Gastroesophageal sphincter (tissue), 4 donors: Measurements from ENCODE around the gene ASIC4. TPM values are rescaled to one million over a fixed set of nuclear protein-coding genes. Genes with fewer than 3 reads are reported as not detected.

ENCODE experiments used
- ATAC-seq: fragments of 150-250 bp; one replicate; pipeline ENCODE4 v1.9.1; 2016; ENCODE audit warnings: mild to moderate bottlenecking, moderate library complexity
- H3K27ac ChIP-seq, 4 donors: fragments of 200-600 bp; sonication (generic) in 3 of 4; 1 replicate in 3 of 4; 2 replicates in 1 of 4; pipeline ENCODE4 v1.5.1; 2016 to 2019
- H3K27me3 ChIP-seq: fragments of 200-600 bp; sonication (generic); one replicate; pipeline ENCODE4 v1.5.1; 2019
- H3K36me3 ChIP-seq, 2 donors: fragments of 200-600 bp; sonication (generic); one replicate each; pipeline ENCODE4 v1.5.1; 2019; ENCODE audit warnings: control low read depth in 1 of 2
- H3K4me1 ChIP-seq, 3 donors: fragments of 200-600 bp; sonication (generic); 1 replicate in 2 of 3; 2 replicates in 1 of 3; pipeline ENCODE4 v1.5.1; 2016 to 2019; ENCODE audit warnings: control low read depth in 2 of 3
- H3K4me3 ChIP-seq, 2 donors: fragments of 200-600 bp; sonication (generic); one replicate each; pipeline ENCODE4 v1.5.1; 2019; ENCODE audit warnings: mild to moderate bottlenecking in 1 of 2, moderate library complexity in 1 of 2
- H3K9me3 ChIP-seq, 3 donors: fragments of 200-600 bp; sonication (generic); one replicate each; pipeline ENCODE4 v1.5.1; 2017 to 2019; ENCODE audit warnings: control low read depth in 2 of 3
- EP300 ChIP-seq: sonication (generic); formaldehyde crosslinking; IDR thresholded peaks from one replicate; pipeline ENCODE4 v1.6.1; 2017; ENCODE audit warnings: antibody characterized with exemption, mild to moderate bottlenecking
- POLR2A ChIP-seq, 2 donors: fragments of 450-650 bp; IDR thresholded peaks; one replicate each; pipeline ENCODE4 v1.6.1; 2017; ENCODE audit warnings: antibody characterized with exemption in 2 of 2, mild to moderate bottlenecking in 2 of 2, moderate library complexity in 1 of 2
- POLR2AphosphoS5 ChIP-seq: sonication (generic); formaldehyde crosslinking; IDR thresholded peaks from one replicate; pipeline ENCODE4 v1.6.1; 2017; ENCODE audit warnings: antibody characterized with exemption
- WGBS, 2 donors: methylation state at CpG; one replicate each; pipeline ENCODE4 v1.1.5; 2018; ENCODE audit warnings: low coverage in 1 of 2; 5-methylcytosine and 5-hydroxymethylcytosine counted together
- total RNA-seq, 4 donors: library from RNA; depleted of rRNA; stranded (reverse); fragments of >200 nt; gene quantifications; one replicate each; pipeline ENCODE4 v1.1.0, GENCODE V29; 2016
- TF ChIP-seq, protein P1 (sequence below), 4 experiments: fragments of 200-600 bp in 2 of 4; fragments of 450-650 bp in 2 of 4; sonication (generic) in 1 of 4; IDR thresholded peaks; one replicate each; pipeline ENCODE4 v1.5.1; 2017 to 2019; ENCODE audit warnings: antibody characterized with exemption in 4 of 4, mild to moderate bottlenecking in 2 of 4, moderate library complexity in 2 of 4

ASIC4 gene
- total RNA-seq, 4 donors from 2014 or later, result 0.16 TPM; not detected in 3

DNA sequence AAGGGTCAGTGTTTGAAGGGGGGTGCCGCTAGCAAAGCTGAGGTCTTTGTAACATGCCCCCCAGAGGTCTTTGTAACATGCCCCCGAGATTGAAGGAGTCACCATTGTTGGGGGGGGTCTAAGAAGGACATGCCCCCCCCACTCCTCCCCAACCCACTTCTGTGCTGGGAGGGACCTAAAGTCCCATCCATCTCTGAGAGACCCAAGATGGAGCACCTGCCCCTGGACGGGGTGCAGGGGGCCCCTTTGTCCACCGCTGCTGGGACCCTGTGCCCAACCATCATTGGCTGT, 5.9 kb upstream of the ASIC4 start:
- Histone ChIP-seq H3K4me3 (no peak overlapping the region), H3K27ac (no peak overlapping the region), H3K27me3 (peaks cover 34% of the 10 kb centered on the region), H3K36me3 (peaks cover 0 to 42% of the 10 kb centered on the region in 2 donors), H3K4me1 (peaks cover 0 to 30% (median 16%) of the 10 kb centered on the region in 3 donors), H3K9me3 (no peaks in the 10 kb centered on the region)
- 60 to 65% methylated on average over 2 to 3 of the region's 4 CpGs for WGBS, 2 donors
- TF ChIP-seq, protein P1, sequence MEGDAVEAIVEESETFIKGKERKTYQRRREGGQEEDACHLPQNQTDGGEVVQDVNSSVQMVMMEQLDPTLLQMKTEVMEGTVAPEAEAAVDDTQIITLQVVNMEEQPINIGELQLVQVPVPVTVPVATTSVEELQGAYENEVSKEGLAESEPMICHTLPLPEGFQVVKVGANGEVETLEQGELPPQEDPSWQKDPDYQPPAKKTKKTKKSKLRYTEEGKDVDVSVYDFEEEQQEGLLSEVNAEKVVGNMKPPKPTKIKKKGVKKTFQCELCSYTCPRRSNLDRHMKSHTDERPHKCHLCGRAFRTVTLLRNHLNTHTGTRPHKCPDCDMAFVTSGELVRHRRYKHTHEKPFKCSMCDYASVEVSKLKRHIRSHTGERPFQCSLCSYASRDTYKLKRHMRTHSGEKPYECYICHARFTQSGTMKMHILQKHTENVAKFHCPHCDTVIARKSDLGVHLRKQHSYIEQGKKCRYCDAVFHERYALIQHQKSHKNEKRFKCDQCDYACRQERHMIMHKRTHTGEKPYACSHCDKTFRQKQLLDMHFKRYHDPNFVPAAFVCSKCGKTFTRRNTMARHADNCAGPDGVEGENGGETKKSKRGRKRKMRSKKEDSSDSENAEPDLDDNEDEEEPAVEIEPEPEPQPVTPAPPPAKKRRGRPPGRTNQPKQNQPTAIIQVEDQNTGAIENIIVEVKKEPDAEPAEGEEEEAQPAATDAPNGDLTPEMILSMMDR (IDR thresholded peaks at IDR 0.05), result no peak
- TF ChIP-seq POLR2AphosphoS5, result no peak
- no peak for TF ChIP-seq EP300
- no peak for TF ChIP-seq POLR2A (IDR thresholded peaks at IDR 0.05)
- no peak for ATAC-seq

DNA sequence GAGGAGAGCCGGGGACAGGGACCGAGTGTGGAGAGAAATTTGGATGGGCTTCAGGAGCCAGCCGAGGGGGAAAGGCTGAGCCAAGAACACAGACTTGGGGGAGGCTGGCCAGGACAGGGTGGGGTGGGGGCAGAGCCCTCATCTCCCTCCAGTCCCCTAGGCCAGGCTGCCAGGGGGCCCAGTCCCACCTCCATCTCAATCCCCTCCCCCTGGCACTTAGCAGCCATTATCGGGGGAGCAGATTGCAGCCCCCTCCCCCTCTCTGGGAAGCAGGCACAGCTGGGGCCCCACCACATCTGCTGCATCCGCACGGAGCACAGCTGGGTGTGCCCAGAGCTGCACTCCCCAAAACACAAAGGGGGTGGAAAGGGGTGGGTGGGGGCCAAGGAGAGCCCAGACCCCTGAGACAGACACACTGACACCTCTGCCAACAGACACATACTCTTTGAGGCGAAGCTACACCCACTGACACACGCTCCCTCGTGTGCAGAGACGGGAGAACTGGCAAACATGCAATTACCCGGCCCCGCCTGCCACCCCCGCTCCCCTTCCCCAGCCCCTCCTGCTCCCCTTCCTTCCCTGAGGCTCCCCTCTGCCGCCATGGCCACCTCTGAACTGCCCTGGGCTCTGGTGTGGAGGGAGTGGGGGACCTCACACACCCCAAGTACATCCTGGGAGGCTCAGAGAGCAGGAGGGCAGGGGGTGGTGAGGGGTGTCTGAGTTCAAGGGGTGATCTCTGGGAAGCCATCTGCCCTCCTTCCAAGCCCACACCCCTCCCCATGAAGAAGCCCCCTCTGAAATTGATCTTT, 5.1 kb upstream of the ASIC4 start:
- ATAC-seq, result peak; percentile 27

DNA sequence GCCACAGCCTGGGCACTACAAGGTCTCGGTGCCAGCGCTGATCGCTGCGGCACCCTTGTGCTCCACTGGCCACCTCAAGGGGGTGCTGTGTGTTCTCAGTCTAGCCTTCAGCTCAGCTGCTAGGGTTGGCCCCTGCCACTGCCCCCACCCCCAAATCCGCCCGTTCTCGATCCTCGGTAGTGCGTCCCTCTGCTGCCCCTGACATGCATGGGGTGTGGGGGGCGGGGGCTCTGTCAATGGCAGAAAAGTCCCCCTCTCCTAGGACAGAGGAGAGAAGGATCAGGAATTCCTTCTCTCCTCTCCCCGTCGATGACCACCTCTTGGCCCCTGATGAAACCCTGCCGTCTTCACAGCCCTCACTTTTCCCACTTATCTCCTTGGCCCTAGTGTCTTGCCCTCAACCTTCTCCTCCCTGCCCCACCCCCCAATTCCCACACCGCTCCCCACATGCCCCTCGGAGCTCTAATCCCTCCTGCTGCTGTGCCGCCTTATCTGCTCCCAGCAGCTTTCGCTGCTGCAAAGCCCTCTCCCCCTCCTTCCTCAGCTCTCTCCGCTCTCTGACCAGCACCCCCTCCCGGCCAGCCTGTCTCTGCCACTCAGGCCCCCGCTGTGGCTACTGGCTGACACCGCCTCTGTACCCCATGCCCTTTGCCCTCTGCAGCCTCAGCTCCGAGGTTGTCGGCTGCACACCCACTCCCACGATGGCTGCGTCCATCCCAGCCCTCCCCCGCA, 4.3 kb upstream of the ASIC4 start:
- no peaks in the 10 kb centered on the region for H3K9me3 ChIP-seq
- peak overlapping the region in 1 of 2 donors; percentile 34 for H3K4me3 ChIP-seq
- ATAC-seq, result peak; percentile 75
- peaks cover 0 to 26% of the 10 kb centered on the region in 2 donors for H3K36me3 ChIP-seq
- peaks cover 0 to 41% (median 16%) of the 10 kb centered on the region in 3 donors for H3K4me1 ChIP-seq
- WGBS, 2 donors, result 0 to 2% methylated on average over 10 to 23 of the region's 26 CpGs
- peaks cover 49% of the 10 kb centered on the region for H3K27me3 ChIP-seq
- TF ChIP-seq, protein P1 (IDR thresholded peaks at IDR 0.05), result peak in 3 of 4 experiments; percentile 69 to 75 (median 70)
- TF ChIP-seq POLR2A (IDR thresholded peaks at IDR 0.05), result no peak
- H3K27ac ChIP-seq, result no peak overlapping the region

More for the DNA sequence above, 5.1 kb upstream of the ASIC4 start:
- no peak for TF ChIP-seq EP300
- TF ChIP-seq, protein P1 (IDR thresholded peaks at IDR 0.05), result no peak
- no peak for TF ChIP-seq POLR2A (IDR thresholded peaks at IDR 0.05)
- TF ChIP-seq POLR2AphosphoS5, result no peak
- WGBS, 2 donors, result 13 to 19% methylated on average over 2 to 5 of the region's 14 CpGs
- peaks cover 0 to 34% of the 10 kb centered on the region in 2 donors for H3K36me3 ChIP-seq
- no peak overlapping the region for H3K4me3 ChIP-seq
- H3K9me3 ChIP-seq, result no peaks in the 10 kb centered on the region
- H3K4me1 ChIP-seq, result peaks cover 0 to 35% (median 16%) of the 10 kb centered on the region in 3 donors
- H3K27me3 ChIP-seq, result peaks cover 42% of the 10 kb centered on the region
- no peak overlapping the region for H3K27ac ChIP-seq

DNA sequence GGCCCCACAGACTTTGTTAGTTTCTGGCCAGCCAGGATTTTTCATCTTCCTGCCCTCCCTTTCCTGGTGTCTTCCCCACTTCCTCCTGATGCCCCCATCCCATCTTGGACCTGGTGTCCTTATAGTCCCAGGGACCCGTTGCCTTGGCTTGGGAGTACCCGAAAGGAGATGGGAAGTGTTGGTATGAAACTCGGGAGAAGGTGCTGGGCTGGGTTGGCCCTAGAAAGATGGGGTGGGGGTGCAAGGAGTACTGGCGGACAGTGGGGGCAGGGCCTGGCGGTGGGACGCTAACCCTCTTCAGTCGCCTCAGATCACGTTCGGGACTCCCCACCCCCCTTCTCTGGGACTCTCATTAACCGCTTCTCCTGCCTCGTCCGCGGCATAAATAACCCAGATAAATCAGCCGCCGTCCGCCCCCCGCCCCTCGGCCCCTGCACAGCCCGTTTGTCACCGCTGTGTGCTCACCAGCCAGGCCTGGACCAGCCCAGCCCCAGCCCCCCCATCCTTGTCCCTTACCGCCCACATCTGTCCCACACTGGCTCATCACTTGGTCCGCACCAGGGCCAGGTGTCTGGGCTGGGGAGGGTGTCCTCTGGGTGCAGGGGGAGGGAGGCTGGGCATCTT, 3.7 kb upstream of the ASIC4 start:
- ATAC-seq, result no peak
- 20 to 27% methylated on average over 1 to 2 of the region's 22 CpGs for WGBS, 2 donors
- peaks cover 55% of the 10 kb centered on the region for H3K27me3 ChIP-seq
- TF ChIP-seq POLR2AphosphoS5 (no peak), EP300 (no peak)
- TF ChIP-seq, protein P1 (IDR thresholded peaks at IDR 0.05), result no peak
- H3K4me1 ChIP-seq, result peaks cover 0 to 41% (median 16%) of the 10 kb centered on the region in 3 donors
- no peaks in the 10 kb centered on the region for H3K9me3 ChIP-seq
- no peak overlapping the region for H3K27ac ChIP-seq
- peaks cover 0 to 20% of the 10 kb centered on the region in 2 donors for H3K36me3 ChIP-seq
- no peak overlapping the region for H3K4me3 ChIP-seq
